Fibroblast of villous mesenchyme (primary cell): ENCODE data around the gene MATCAP1. TPM values are rescaled to one million over a fixed set of nuclear protein-coding genes. Genes with fewer than 3 reads are reported as not detected.

Experiments
- DNase-seq: peaks from one replicate; pipeline ENCODE4 v3.0.0-alpha.2; 2010; ENCODE audit warnings: low read depth
- H3K4me3 ChIP-seq: 2 replicates; pipeline ENCODE4 v1.5.1; 2011; ENCODE audit warnings: low read depth, mild to moderate bottlenecking, low read length
- total RNA-seq: library from RNA; depleted of rRNA; stranded (reverse); fragments of >200 nt; gene quantifications from 2 replicates; pipeline ENCODE4 v1.2.3, GENCODE V29; 2012
- TF ChIP-seq, protein P1 (sequence below): IDR thresholded peaks from 2 replicates; pipeline ENCODE4 v1.5.1; 2012; ENCODE audit warnings: low read depth, mild to moderate bottlenecking, low read length; ENCODE audit not compliant: insufficient read depth

The MATCAP1 gene
- total RNA-seq, 1 donor = 9.9 TPM

DNA sequence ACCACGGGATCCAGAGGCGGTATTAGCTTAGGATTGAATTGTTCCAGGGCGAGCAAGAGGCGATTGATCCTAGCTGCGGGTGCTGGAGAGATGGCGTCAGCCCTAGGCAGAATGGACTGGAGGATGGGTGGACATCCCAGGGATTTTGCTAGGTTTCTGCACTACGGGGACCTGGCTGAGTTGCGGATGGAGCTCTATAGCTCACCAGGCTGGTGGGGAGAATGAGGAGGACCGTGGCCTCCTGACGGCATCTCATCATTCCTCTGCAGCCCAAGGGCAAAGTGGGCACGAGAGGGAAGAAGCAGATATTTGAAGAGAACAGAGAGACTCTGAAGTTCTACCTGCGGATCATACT, 43.8 kb upstream of the MATCAP1 start:
- DNase-seq = no peak
- TF ChIP-seq, protein P1, sequence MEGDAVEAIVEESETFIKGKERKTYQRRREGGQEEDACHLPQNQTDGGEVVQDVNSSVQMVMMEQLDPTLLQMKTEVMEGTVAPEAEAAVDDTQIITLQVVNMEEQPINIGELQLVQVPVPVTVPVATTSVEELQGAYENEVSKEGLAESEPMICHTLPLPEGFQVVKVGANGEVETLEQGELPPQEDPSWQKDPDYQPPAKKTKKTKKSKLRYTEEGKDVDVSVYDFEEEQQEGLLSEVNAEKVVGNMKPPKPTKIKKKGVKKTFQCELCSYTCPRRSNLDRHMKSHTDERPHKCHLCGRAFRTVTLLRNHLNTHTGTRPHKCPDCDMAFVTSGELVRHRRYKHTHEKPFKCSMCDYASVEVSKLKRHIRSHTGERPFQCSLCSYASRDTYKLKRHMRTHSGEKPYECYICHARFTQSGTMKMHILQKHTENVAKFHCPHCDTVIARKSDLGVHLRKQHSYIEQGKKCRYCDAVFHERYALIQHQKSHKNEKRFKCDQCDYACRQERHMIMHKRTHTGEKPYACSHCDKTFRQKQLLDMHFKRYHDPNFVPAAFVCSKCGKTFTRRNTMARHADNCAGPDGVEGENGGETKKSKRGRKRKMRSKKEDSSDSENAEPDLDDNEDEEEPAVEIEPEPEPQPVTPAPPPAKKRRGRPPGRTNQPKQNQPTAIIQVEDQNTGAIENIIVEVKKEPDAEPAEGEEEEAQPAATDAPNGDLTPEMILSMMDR = no peak
- peak overlapping the region; percentile 100 for H3K4me3 ChIP-seq

DNA sequence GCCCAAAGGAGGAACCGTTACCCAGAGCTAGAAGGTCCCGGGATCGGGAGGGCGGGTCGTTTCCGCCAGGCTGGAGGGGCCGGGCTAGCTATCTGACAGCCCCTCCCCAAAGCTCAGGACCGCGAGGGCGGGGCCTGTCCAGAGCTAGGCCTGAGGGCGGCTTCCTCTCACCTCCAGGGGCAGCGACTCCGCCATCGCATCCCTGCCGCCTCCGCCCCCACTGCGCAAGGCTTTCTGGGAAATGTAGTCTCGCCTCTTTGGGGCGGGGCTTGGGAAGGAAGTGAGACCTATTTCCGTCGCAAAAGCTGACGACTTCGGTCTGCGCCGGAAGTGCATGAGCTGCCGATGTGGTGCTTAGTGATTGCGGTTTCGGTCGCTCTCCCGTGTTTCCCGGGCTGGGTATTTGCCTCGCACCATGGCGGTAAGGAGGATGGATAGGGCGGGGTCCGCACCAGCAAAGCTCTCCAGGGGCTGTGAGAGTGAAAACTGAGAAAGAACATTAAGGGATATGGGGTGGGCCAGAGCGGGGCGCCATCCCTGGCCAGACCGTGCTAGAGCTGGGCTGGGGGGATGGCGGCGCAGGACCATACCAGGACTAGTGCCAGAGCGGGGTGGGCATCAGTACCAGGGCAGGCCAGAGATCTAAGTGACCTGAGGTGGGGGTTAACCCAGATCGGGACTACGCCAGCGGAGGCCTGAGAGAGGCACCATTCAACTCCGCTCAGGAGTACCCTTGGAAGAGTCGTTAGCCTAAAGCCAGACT, 43.2 kb upstream of the MATCAP1 start, which contains the start of gene TMEM208:
Gene TMEM208, plus strand, starts transcription at position 327 of the 763 bp plus-strand sequence. Its CDS starts 89 bp downstream, at position 416.
- DNase-seq = peak; percentile 99
- H3K4me3 ChIP-seq = peak within 1 kb of the TSS; percentile 100
- TF ChIP-seq, protein P1 = peak; percentile 1

DNA sequence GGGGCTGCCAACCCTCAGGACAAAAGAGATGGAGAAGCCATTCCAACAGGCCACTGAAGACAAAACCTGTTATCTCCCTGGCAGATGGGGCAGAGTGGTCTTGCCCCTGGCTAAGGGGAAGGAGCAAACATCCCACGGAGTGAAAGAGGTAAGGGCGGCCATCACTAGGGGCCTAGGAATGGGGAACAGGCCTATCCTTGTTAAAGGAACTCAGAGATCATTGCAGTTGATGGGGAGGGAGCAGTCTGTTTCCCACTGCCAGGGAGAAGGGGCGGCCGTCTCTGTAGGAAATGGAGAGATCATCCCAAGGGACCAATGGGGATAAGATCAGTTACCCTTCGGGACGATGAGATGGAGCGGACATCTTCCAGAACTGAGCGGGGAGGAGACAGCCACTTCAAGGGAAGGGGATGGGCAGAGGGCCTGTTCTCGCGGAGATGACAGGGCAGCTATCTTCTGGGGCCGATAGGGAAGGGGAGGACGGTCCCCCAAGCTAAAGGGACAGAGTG, 42.6 kb upstream of the MATCAP1 start:
- TF ChIP-seq, protein P1 = no peak
- peak overlapping the region; percentile 100 for H3K4me3 ChIP-seq
- DNase-seq = no peak

DNA sequence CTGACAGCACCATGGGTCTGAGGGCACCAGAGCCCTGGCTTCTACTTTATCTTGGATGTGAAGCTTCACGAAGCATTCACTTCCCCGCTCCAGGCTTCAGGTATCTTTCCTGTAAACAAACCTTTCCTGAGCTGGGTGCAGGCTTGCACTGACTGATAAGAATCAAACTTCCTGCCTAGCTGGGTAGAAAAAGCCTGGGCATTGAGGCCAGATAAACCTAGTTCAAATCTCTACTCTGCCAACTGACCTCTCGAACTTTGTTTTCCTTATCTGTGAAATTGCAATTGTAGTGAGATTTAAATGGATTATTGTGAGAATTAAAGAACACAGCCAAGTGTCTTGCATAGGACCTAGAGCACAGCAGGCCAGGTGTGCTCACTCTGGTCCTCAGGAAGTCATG, 40.2 kb upstream of the MATCAP1 start:
- TF ChIP-seq, protein P1 = no peak
- DNase-seq = no peak
- H3K4me3 ChIP-seq = no peak overlapping the region

DNA sequence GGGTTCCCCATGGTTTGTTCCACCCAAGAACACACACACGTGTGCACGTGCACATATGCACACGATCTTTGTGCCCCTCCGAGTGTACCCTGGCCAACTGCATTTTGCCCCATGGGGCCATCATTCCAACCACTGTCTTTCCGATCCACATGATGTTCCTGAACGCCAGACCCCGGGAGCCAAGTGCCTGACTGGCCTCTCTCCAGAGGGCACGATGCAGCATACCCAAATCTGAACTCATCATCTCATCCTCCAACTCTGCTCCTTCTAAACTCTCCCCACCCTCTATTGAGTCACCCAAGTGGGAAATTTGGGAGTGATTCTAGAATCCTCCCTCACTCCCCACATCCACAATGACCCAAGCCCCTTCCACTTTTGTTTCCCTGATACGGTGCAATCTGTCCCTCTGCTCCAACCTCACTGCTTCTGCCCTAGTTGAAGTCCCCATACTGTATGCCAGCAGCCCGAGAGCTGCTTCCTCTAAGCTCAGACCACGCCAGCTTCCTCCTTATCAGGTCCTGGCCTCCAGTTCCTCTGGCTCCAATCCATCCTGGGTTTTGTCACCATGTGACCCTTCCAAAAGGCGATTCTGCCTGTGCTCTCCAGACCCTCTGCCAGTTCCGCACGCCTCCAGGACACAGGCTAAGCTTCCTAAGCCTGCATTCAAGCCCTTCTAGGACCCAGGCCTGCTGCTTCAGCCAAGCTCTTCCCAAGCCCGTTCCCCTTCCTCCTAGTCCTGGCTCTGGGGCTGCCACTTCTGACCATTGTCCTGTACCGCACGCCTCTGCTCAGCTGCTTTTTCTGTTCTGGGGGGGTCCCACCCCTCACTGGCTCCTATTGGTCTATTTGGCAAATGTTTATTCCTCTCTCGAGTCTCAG, 33.1 kb upstream of the MATCAP1 start:
- DNase-seq = no peak
- no peak overlapping the region for H3K4me3 ChIP-seq
- TF ChIP-seq, protein P1 = no peak

DNA sequence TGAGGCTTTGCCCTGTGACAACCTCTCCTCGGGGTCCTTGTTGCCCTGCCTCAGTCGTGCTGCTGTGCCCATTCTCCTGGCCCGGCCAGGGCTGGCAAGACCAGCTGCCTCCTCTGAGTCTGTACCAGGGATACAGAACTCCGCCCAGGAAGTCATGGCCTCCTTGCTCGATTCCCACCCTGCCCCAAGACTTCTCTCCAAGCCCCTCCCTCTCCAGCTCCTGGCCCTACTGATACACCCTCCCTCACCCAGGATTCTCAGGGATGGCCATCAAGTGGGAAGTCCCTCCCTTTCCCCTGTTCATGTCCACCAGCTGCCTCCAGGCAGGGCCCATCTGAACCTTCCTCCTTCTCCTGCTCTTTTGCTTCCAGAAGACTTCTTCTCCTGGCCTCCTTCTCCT, 31.9 kb upstream of the MATCAP1 start:
- TF ChIP-seq, protein P1 = no peak
- DNase-seq = no peak
- no peak overlapping the region for H3K4me3 ChIP-seq
